HL-60 (cell line): ENCODE data around the gene HOMEZ.
"Not testable (repeated sequence)": the region's sequence is repeated elsewhere in the genome, so short reads cannot be mapped to it uniquely, and the experiment has no call there.

Source experiments
- DNase-seq, 2 experiments: peaks; one replicate each; pipeline ENCODE4 v3.0.0-alpha.2; 2010 to 2020; ENCODE audit warnings: low read depth in 1 of 2, low spot score in 1 of 2
- H3K27ac ChIP-seq: fragments of 250-450 bp; sonication (Bioruptor Pico); replicated peaks from 2 replicates; pipeline ENCODE4 v1.5.1; 2020; ENCODE audit warnings: mild to moderate bottlenecking, moderate library complexity
- H3K27me3 ChIP-seq: fragments of 250-450 bp; sonication (Bioruptor Pico); 2 replicates; pipeline ENCODE4 v1.5.1; 2021; ENCODE audit warnings: mild to moderate bottlenecking, moderate library complexity; ENCODE audit not compliant: insufficient read depth, poor library complexity, severe bottlenecking
- H3K4me3 ChIP-seq: replicated peaks from 2 replicates; pipeline ENCODE4 v1.5.1; 2011; ENCODE audit warnings: mild to moderate bottlenecking, control low read depth, low read length; ENCODE audit not compliant: insufficient read depth
- CTCF ChIP-seq: IDR thresholded peaks from one replicate; pipeline ENCODE4 v1.5.1; 2011; ENCODE audit warnings: low read length, control low read depth, inconsistent platforms; ENCODE audit not compliant: insufficient read depth
- GABPA ChIP-seq: IDR thresholded peaks from 2 replicates; pipeline ENCODE4 v1.6.1; 2012; ENCODE audit warnings: low read depth
- POLR2AphosphoS5 ChIP-seq: IDR thresholded peaks from 2 replicates; pipeline ENCODE4 v1.6.1; 2012; ENCODE audit warnings: low read depth
- REST ChIP-seq: IDR thresholded peaks from 2 replicates; pipeline ENCODE4 v1.6.1; 2012; ENCODE audit warnings: low read depth; ENCODE audit not compliant: insufficient replicate concordance
- SPI1 ChIP-seq: IDR thresholded peaks from 2 replicates; pipeline ENCODE4 v1.6.1; 2012; ENCODE audit warnings: low read depth, mild to moderate bottlenecking, borderline replicate concordance

HOMEZ gene

GRCh38 chr14:23240661-23241060, 45.3 kb downstream of the HOMEZ start:
- TF ChIP-seq SPI1: peak; percentile 57
- no peak for TF ChIP-seq REST
- H3K27me3 ChIP-seq: no peaks in the 10 kb centered on the region
- no peak overlapping the region for H3K27ac ChIP-seq
- no peak overlapping the region for H3K4me3 ChIP-seq
- no peak for DNase-seq

GRCh38 chr14:23237772-23238594, 47.9 kb downstream of the HOMEZ start, which contains the start of gene RNF212B:
Gene RNF212B, plus strand, starts transcription at chr14:23237936. Its CDS starts 2,410 bp downstream, at chr14:23240346.
- no peak for TF ChIP-seq SPI1
- TF ChIP-seq GABPA: no peak
- TF ChIP-seq CTCF: no peak
- TF ChIP-seq POLR2AphosphoS5: no peak
- no peak for TF ChIP-seq REST
- Histone ChIP-seq H3K27me3 (no peaks in the 10 kb centered on the region), H3K4me3 (peak within 1 kb of the TSS; percentile 9; the same call in 1 of the 2 replicates), H3K27ac (no peak within 1 kb of the TSS)
- DNase-seq: peak; percentile 43 to 73

- not testable (repeated sequence) for H3K27me3 ChIP-seq, DNase-seq, H3K27ac ChIP-seq, H3K4me3 ChIP-seq
Observed at GRCh38 chr14:23232241-23232808, 53.6 kb downstream of the HOMEZ start.

GRCh38 chr14:23228812-23229211, 57.1 kb downstream of the HOMEZ start:
- Histone ChIP-seq H3K27me3 (no peaks in the 10 kb centered on the region), H3K4me3 (no peak overlapping the region), H3K27ac (0 out of 2 replicates have a peak overlapping the region, but pooled peaks have one; percentile 35)
- TF ChIP-seq GABPA (no peak), REST (no peak), SPI1 (no peak), POLR2AphosphoS5 (no peak), CTCF (no peak)
- no peak for DNase-seq
